Activated T-helper 9 cell treated with anti-CD3 and anti-CD28 coated beads, Interleukin-2, amount 50 U/mL, for 16 hours (primary cell): ENCODE data around the gene KXD1.
"Not testable (repeated sequence)": the region's sequence is repeated elsewhere in the genome, so short reads cannot be mapped to it uniquely, and the experiment has no call there.

ENCODE experiments used
- DNase-seq: peaks from one replicate; pipeline ENCODE4 v3.0.0-alpha.2; 2020; ENCODE audit warnings: low read depth

The KXD1 gene

GRCh38 chr19:18557411-18558201 lies at the start of gene KXD1:
Gene KXD1, plus strand, starts transcription at chr19:18557870. Its CDS starts 4,187 bp downstream, at chr19:18562057.
- peak; percentile 97 for DNase-seq

GRCh38 chr19:18508585-18508984 lies 49.1 kb upstream of the KXD1 start:
- no peak for DNase-seq

DNA sequence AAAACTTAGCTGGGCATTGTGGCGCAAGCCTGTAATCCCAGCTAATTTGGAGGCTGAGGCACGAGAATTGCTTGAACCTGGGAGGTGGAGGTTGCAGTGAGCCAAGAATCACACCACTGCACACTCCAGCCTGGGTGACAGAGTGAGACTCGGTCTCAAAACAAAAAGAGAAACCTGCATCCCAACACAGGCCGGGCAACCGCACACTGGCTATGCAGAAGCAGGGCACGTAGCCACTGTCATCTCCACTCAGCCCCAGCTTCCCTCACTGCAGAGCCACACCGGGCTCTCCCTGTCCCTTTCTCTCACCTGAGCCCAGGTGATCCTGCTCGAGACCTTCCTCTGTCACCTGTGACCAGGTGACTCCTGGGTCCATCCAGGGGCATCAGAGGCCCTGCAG lies 47.5 kb upstream of the KXD1 start:
- no peak for DNase-seq

DNA sequence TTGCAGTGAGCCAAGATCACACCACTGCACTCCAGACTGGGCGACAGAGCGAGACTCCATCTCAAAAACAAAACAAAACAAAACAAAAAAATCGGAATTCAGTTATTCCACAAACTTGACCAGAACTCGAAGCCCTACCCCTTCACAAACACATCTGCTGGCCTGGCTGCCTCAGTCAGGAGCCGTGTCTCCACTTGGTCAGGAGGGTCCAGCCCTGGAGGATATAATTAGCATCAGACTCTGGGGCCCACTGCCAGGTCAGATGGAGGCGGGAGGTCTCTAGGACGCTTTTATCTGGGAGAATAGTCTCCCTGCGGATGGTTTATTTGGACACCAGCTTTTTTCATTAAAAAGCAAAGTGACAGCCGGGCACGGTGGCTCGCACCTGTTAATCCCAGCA lies 43.8 kb upstream of the KXD1 start:
- no peak for DNase-seq

GRCh38 chr19:18514800-18515682 lies 42.6 kb upstream of the KXD1 start:
- no peak for DNase-seq

DNA sequence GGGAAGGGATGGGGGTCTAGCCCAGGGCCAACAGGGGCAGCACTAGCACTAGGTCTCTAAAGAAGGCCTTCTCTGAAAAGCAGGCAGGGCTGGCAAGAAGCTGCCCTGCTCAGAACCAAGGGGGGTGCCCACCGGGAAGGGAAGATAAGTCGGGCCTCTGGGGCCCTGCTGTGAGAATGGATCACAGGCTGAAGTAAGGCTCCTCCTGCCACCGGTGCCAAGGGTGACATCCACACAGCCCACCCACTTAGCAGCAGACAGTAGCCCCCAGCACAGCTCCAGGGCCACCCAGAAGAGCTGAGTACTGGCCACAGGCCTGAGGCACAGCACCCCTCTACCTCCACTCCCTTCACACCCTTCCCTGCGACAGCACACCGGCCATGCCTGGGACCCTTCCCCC lies 41.7 kb upstream of the KXD1 start:
- DNase-seq: no peak

- DNase-seq: no peak
These were observed 40.1 kb upstream of the KXD1 start for GRCh38 chr19:18517606-18518005.

DNA sequence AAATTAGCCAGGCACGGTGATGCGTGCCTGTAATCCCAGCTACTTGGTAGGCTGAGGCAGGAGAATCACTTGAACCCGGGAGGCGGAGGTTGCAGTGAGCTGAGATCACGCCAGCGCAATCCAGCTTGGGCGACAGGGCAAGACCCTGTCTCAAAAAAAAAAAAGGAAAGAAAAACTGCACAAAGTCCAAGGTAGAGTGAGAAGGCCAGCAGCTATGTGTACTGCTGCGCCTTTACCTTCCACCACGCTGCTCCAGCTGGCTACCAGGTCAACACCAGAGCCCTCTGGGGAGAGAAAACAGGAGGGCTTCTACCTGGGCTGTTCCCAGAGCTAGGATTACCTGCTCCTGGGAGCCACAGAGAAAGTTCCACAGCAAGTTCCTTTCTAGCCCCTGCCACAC lies 39.0 kb upstream of the KXD1 start:
- DNase-seq: no peak

GRCh38 chr19:18519962-18520847 lies 37.5 kb upstream of the KXD1 start:
- DNase-seq: peak; percentile 47

GRCh38 chr19:18520848-18521691 lies 36.6 kb upstream of the KXD1 start:
- DNase-seq: peak; percentile 22

DNA sequence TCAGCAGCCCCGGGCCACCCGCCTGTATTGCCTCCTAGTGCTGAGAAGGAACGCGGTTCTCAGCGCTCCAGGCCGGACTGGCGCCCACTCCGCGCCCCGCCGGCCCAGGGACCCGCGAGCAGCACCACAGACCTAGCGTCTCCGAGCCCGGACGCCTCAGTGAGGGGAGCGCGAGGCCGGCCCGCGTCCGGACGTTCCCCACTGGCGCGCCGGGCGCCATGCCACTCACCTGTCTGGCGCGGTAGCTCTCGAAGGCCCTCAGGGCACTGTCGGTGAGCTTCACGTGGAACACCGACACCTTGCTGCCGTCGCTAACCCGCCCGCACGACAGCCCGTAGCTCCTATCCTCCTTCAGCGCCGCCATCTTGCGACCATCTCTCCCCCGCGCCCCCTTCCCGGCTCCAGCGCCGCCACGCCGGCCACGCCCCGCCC lies 36.0 kb upstream of the KXD1 start, which contains the start of gene ELL:
TSS of gene ELL (minus strand) at position 379 of the 432 bp plus-strand sequence. CDS start at position 364, 15 bp downstream.
- no peak for DNase-seq

- peak; percentile 100 for DNase-seq
These were observed 35.4 kb upstream of the KXD1 start for GRCh38 chr19:18522124-18522861.

GRCh38 chr19:18522862-18523440 lies 34.7 kb upstream of the KXD1 start:
- DNase-seq: not testable (repeated sequence)

GRCh38 chr19:18523841-18524240 lies 33.8 kb upstream of the KXD1 start:
- no peak for DNase-seq

GRCh38 chr19:18526316-18526715 lies 31.4 kb upstream of the KXD1 start:
- no peak for DNase-seq

DNA sequence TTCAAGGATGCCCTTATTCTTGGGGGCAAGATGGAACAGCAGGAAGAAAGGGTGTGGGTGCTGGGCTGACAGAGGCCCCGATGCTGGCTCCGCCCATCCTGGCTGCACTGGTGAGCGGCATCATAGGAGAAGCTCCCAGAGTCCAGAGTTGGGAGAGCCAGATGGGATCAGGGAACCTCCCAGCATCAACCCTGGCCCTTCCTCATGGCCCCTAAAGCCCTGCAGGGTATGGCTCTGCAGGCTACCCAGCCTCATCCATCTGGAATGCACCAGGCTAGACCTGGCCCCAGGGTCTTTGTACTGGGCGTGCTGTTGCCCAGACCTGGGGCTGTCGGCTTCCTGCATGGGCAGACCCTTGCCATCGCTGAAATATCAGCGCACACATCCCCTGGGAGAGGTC lies 27.9 kb upstream of the KXD1 start:
- DNase-seq: no peak

- no peak for DNase-seq
These were observed 26.2 kb upstream of the KXD1 start for GRCh38 chr19:18531485-18531884.

GRCh38 chr19:18532168-18532890 lies 25.3 kb upstream of the KXD1 start:
- DNase-seq: no peak

DNA sequence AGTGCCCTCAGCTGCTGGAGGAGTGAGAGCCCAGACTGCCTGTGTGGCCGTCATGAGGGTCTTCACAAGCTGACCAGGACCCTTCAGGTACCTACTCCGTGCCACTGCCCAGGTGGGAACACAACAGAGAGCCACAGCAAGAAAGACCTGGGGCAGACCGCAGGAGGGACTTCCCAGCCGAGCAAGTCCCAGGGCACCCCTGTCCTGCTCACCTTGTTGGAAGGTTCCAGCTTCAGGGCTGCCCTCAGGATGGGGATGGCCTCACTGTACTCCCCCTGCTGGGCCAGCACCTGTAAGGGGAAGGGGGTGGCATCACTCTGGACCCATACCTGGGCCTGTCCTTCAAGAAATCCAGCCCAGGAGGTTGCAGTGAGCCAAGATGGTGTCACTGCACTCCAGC lies 24.6 kb upstream of the KXD1 start:
- no peak for DNase-seq
